Neural progenitor cell (in vitro differentiated cells): ENCODE data around the gene OFD1. TPM values are rescaled to one million over a fixed set of nuclear protein-coding genes. Genes with fewer than 3 reads are reported as not detected.

Experiments
- DNase-seq: peaks from one replicate; pipeline ENCODE4 v3.0.0-alpha.2; 2016; ENCODE audit warnings: low spot score
- H2AFZ ChIP-seq: fragments of 200-600 bp; sonication (generic); replicated peaks from 2 replicates; pipeline ENCODE4 v1.6.1; 2016; ENCODE audit warnings: antibody characterized with exemption
- H3F3A ChIP-seq: fragments of 200-600 bp; sonication (generic); 2 replicates; pipeline ENCODE4 v1.6.1; 2016; ENCODE audit warnings: antibody characterized with exemption, low read depth
- H3K27ac ChIP-seq: fragments of 200-600 bp; sonication (generic); 2 replicates; pipeline ENCODE4 v1.5.1; 2016; ENCODE audit warnings: mild to moderate bottlenecking
- H3K27me3 ChIP-seq: fragments of 200-600 bp; sonication (generic); 2 replicates; pipeline ENCODE4 v1.6.1; 2016; ENCODE audit warnings: mild to moderate bottlenecking, moderate library complexity
- H3K36me3 ChIP-seq: fragments of 200-600 bp; sonication (generic); 2 replicates; pipeline ENCODE4 v1.5.1; 2016
- H3K4me1 ChIP-seq: fragments of 200-600 bp; sonication (generic); 2 replicates; pipeline ENCODE4 v1.6.1; 2016; ENCODE audit warnings: mixed run types
- H3K4me2 ChIP-seq: fragments of 200-600 bp; sonication (generic); 2 replicates; pipeline ENCODE4 v1.6.1; 2016
- H3K4me3 ChIP-seq: fragments of 200-600 bp; sonication (generic); 2 replicates; pipeline ENCODE4 v1.5.1; 2016
- H3K79me2 ChIP-seq: fragments of 200-600 bp; sonication (generic); 2 replicates; pipeline ENCODE4 v1.6.1; 2016; ENCODE audit warnings: low read depth
- H3K9ac ChIP-seq: fragments of 200-600 bp; sonication (generic); 2 replicates; pipeline ENCODE4 v1.6.1; 2016
- H3K9me3 ChIP-seq: fragments of 200-600 bp; sonication (generic); 2 replicates; pipeline ENCODE4 v1.5.1; 2016; ENCODE audit warnings: low read depth
- H4K20me1 ChIP-seq: fragments of 200-600 bp; sonication (generic); 2 replicates; pipeline ENCODE4 v1.6.1; 2016; ENCODE audit warnings: low read depth
- H3K27ac Mint-ChIP-seq: 3 replicates; pipeline ENCODE4 v1.8.0; 2021; ENCODE audit warnings: mixed read lengths
- H3K27me3 Mint-ChIP-seq: 2 replicates; pipeline ENCODE4 v1.8.0; 2022; ENCODE audit warnings: low read depth, mild to moderate bottlenecking, inconsistent platforms, moderate library complexity, mixed read lengths; ENCODE audit not compliant: insufficient read depth
- H3K36me3 Mint-ChIP-seq: 3 replicates; pipeline ENCODE4 v1.8.0; 2021; ENCODE audit warnings: mixed read lengths
- H3K4me1 Mint-ChIP-seq: 3 replicates; pipeline ENCODE4 v1.8.0; 2021; ENCODE audit warnings: mixed read lengths
- H3K4me3 Mint-ChIP-seq: 3 replicates; pipeline ENCODE4 v1.8.0; 2021; ENCODE audit warnings: mild to moderate bottlenecking, moderate library complexity, mixed read lengths
- H3K9me3 Mint-ChIP-seq: 3 replicates; pipeline ENCODE4 v1.8.0; 2020; ENCODE audit warnings: mixed read lengths
- EZH2 ChIP-seq: fragments of 200-600 bp; sonication (generic); IDR thresholded peaks from 2 replicates; pipeline ENCODE4 v1.6.1; 2017; ENCODE audit warnings: antibody characterized with exemption, mild to moderate bottlenecking, moderate library complexity
- EZH2phosphoT487 ChIP-seq: fragments of 200-600 bp; sonication (generic); IDR thresholded peaks from 2 replicates; pipeline ENCODE4 v1.6.1; 2017; ENCODE audit warnings: antibody characterized with exemption
- total RNA-seq: library from RNA; depleted of rRNA; stranded (reverse); fragments of >200 nt; gene quantifications from 2 replicates; pipeline ENCODE4 v1.2.3, GENCODE V29; 2015; ENCODE audit warnings: low replicate concordance
- TF ChIP-seq, protein P1 (sequence below): fragments of 200-600 bp; sonication (generic); IDR thresholded peaks from 2 replicates; pipeline ENCODE4 v1.5.1; 2017; ENCODE audit warnings: antibody characterized with exemption, mild to moderate bottlenecking

The OFD1 gene
- total RNA-seq, 1 donor from 2014 or later, result 36.0 TPM

DNA sequence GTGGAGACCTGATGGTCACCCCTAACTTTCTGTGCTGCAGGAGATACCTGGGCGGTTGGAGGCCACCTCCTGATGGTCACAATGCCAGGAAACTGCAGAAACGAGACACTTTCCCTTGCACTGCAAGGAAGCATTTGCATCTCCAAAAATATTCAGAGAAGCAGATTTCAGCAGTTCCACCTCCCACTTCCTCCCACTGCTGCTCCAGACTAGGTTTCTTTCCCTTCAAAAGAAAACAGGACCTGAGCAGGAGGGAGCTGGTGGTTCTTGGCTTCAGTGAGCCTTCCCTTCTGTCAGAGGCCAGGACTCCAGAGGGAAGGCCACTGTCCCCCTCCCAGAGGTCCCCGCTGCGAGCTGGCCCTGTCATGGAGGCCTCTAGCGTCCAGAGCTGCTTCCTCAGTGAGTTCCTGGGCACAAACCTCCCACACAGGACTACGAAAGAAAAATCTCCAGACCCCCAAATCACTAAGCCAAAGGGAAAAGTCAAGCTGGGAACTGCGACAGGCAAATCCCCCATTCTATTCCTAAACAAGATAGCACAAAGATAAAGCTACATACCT, 46.4 kb downstream of the OFD1 start:
- Mint-ChIP-seq H3K27ac (no peak overlapping the region), H3K9me3 (no peaks in the 10 kb centered on the region), H3K36me3 (peaks cover 33% of the 10 kb centered on the region), H3K4me1 (peaks cover 8% of the 10 kb centered on the region), H3K27me3 (peaks cover 5% of the 10 kb centered on the region), H3K4me3 (no peak overlapping the region)
- H3K9ac ChIP-seq, result no peak overlapping the region
- H3K79me2 ChIP-seq, result no peaks in the 10 kb centered on the region
- H4K20me1 ChIP-seq, result no peaks in the 10 kb centered on the region
- no peak overlapping the region for H3K4me2 ChIP-seq
- H3K27me3 ChIP-seq, result no peaks in the 10 kb centered on the region
- H3F3A ChIP-seq, result no peaks in the 10 kb centered on the region
- no peak overlapping the region for H3K27ac ChIP-seq
- no peaks in the 10 kb centered on the region for H3K4me1 ChIP-seq
- H3K9me3 ChIP-seq, result no peaks in the 10 kb centered on the region
- no peak overlapping the region for H2AFZ ChIP-seq
- TF ChIP-seq, protein P1, sequence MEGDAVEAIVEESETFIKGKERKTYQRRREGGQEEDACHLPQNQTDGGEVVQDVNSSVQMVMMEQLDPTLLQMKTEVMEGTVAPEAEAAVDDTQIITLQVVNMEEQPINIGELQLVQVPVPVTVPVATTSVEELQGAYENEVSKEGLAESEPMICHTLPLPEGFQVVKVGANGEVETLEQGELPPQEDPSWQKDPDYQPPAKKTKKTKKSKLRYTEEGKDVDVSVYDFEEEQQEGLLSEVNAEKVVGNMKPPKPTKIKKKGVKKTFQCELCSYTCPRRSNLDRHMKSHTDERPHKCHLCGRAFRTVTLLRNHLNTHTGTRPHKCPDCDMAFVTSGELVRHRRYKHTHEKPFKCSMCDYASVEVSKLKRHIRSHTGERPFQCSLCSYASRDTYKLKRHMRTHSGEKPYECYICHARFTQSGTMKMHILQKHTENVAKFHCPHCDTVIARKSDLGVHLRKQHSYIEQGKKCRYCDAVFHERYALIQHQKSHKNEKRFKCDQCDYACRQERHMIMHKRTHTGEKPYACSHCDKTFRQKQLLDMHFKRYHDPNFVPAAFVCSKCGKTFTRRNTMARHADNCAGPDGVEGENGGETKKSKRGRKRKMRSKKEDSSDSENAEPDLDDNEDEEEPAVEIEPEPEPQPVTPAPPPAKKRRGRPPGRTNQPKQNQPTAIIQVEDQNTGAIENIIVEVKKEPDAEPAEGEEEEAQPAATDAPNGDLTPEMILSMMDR, result no peak
- TF ChIP-seq EZH2 (no peak), EZH2phosphoT487 (no peak)
- H3K4me3 ChIP-seq, result no peak overlapping the region
- DNase-seq, result no peak
- H3K36me3 ChIP-seq, result no peaks in the 10 kb centered on the region

GRCh38 chrX:13786048-13786447, 51.5 kb downstream of the OFD1 start:
- Histone ChIP-seq H4K20me1 (no peaks in the 10 kb centered on the region), H3K79me2 (no peaks in the 10 kb centered on the region), H3K9me3 (no peaks in the 10 kb centered on the region), H3K36me3 (no peaks in the 10 kb centered on the region), H3K27ac (no peak overlapping the region), H3K4me1 (no peaks in the 10 kb centered on the region), H3K27me3 (no peaks in the 10 kb centered on the region), H3K4me3 (no peak overlapping the region), H3F3A (no peaks in the 10 kb centered on the region), H3K9ac (no peak overlapping the region), H3K4me2 (no peak overlapping the region), H2AFZ (no peak overlapping the region)
- H3K36me3 Mint-ChIP-seq, result peaks cover 26% of the 10 kb centered on the region
- TF ChIP-seq EZH2 (no peak), EZH2phosphoT487 (no peak)
- TF ChIP-seq, protein P1, result no peak
- H3K27ac Mint-ChIP-seq, result no peak overlapping the region
- DNase-seq, result no peak
- H3K4me1 Mint-ChIP-seq, result peaks cover 24% of the 10 kb centered on the region
- H3K4me3 Mint-ChIP-seq, result no peak overlapping the region
- H3K9me3 Mint-ChIP-seq, result peaks cover 2% of the 10 kb centered on the region
- H3K27me3 Mint-ChIP-seq, result peaks cover 5% of the 10 kb centered on the region

- no peaks in the 10 kb centered on the region for H4K20me1 ChIP-seq
- Mint-ChIP-seq H3K4me3 (no peak overlapping the region), H3K36me3 (peaks cover 3% of the 10 kb centered on the region), H3K27me3 (no peaks in the 10 kb centered on the region), H3K9me3 (peaks cover 2% of the 10 kb centered on the region), H3K27ac (peak overlapping the region; percentile 99), H3K4me1 (peaks cover 47% of the 10 kb centered on the region)
- peaks cover 9% of the 10 kb centered on the region for H3K4me1 ChIP-seq
- TF ChIP-seq, protein P1, result no peak
- TF ChIP-seq EZH2phosphoT487 (no peak), EZH2 (no peak)
- H3K79me2 ChIP-seq, result no peaks in the 10 kb centered on the region
- H3K36me3 ChIP-seq, result no peaks in the 10 kb centered on the region
- H3K27ac ChIP-seq, result no peak overlapping the region
- H3K4me2 ChIP-seq, result no peak overlapping the region
- no peak overlapping the region for H3K4me3 ChIP-seq
- no peaks in the 10 kb centered on the region for H3K9me3 ChIP-seq
- no peaks in the 10 kb centered on the region for H3K27me3 ChIP-seq
- H2AFZ ChIP-seq, result no peak overlapping the region
- no peaks in the 10 kb centered on the region for H3F3A ChIP-seq
- no peak overlapping the region for H3K9ac ChIP-seq
- no peak for DNase-seq
Observed at GRCh38 chrX:13790206-13791131, 55.9 kb downstream of the OFD1 start.
